HUES6 (cell line): ENCODE results near the gene TRPV6.

Source experiments
- H3K27ac ChIP-seq: 2 replicates; pipeline ENCODE4 v1.7.0; 2013; ENCODE audit warnings: low read depth, mild to moderate bottlenecking, low read length, inconsistent platforms
- H3K27me3 ChIP-seq: 2 replicates; pipeline ENCODE4 v1.6.1; 2013; ENCODE audit warnings: low read length; ENCODE audit not compliant: control insufficient read depth, insufficient read depth
- H3K36me3 ChIP-seq: 2 replicates; pipeline ENCODE4 v1.6.1; 2013; ENCODE audit warnings: low read length; ENCODE audit not compliant: control insufficient read depth, insufficient read depth
- H3K4me1 ChIP-seq: 2 replicates; pipeline ENCODE4 v1.6.1; 2013; ENCODE audit warnings: low read length; ENCODE audit not compliant: control insufficient read depth, insufficient read depth
- H3K4me3 ChIP-seq: 2 replicates; pipeline ENCODE4 v1.5.1; 2013; ENCODE audit warnings: low read depth, low read length
- H3K9ac ChIP-seq: one replicate; pipeline ENCODE4 v1.6.1; 2013; ENCODE audit warnings: mild to moderate bottlenecking, low read length
- H3K9me3 ChIP-seq: 2 replicates; pipeline ENCODE4 v1.6.1; 2013; ENCODE audit warnings: low read depth, low read length; ENCODE audit not compliant: control insufficient read depth, insufficient read depth

The TRPV6 gene

GRCh38 chr7:142908290-142908689 lies 22.7 kb upstream of the TRPV6 start:
- H3K36me3 ChIP-seq, result no peaks in the 10 kb centered on the region
- peaks cover 26% of the 10 kb centered on the region for H3K9me3 ChIP-seq
- H3K27me3 ChIP-seq, result no peaks in the 10 kb centered on the region
- H3K9ac ChIP-seq, result no peak overlapping the region
- H3K27ac ChIP-seq, result no peak overlapping the region
- H3K4me1 ChIP-seq, result no peaks in the 10 kb centered on the region
- H3K4me3 ChIP-seq, result no peak overlapping the region

- Histone ChIP-seq H3K27me3 (no peaks in the 10 kb centered on the region), H3K4me1 (no peaks in the 10 kb centered on the region), H3K36me3 (no peaks in the 10 kb centered on the region), H3K4me3 (no peak overlapping the region), H3K9ac (no peak overlapping the region), H3K9me3 (peaks cover 31% of the 10 kb centered on the region), H3K27ac (no peak overlapping the region)
Measured at GRCh38 chr7:142906643-142907042, 21.1 kb upstream of the TRPV6 start.

- no peak overlapping the region for H3K27ac ChIP-seq
- peaks cover 31% of the 10 kb centered on the region for H3K9me3 ChIP-seq
- H3K4me3 ChIP-seq, result no peak overlapping the region
- no peaks in the 10 kb centered on the region for H3K4me1 ChIP-seq
- H3K9ac ChIP-seq, result no peak overlapping the region
- no peaks in the 10 kb centered on the region for H3K27me3 ChIP-seq
- no peaks in the 10 kb centered on the region for H3K36me3 ChIP-seq
Measured at GRCh38 chr7:142905759-142906158, 20.2 kb upstream of the TRPV6 start.

- H3K4me3 ChIP-seq, result no peak overlapping the region
- peaks cover 31% of the 10 kb centered on the region for H3K9me3 ChIP-seq
- no peaks in the 10 kb centered on the region for H3K27me3 ChIP-seq
- H3K4me1 ChIP-seq, result no peaks in the 10 kb centered on the region
- H3K27ac ChIP-seq, result no peak overlapping the region
- no peaks in the 10 kb centered on the region for H3K36me3 ChIP-seq
- H3K9ac ChIP-seq, result no peak overlapping the region
Measured at GRCh38 chr7:142904128-142904527, 18.6 kb upstream of the TRPV6 start.

- peaks cover 23% of the 10 kb centered on the region for H3K9me3 ChIP-seq
- no peak overlapping the region for H3K27ac ChIP-seq
- no peak overlapping the region for H3K9ac ChIP-seq
- H3K4me1 ChIP-seq, result peaks cover 5% of the 10 kb centered on the region
- H3K4me3 ChIP-seq, result no peak overlapping the region
- no peaks in the 10 kb centered on the region for H3K27me3 ChIP-seq
- no peaks in the 10 kb centered on the region for H3K36me3 ChIP-seq
Measured at GRCh38 chr7:142901426-142902259, 16.1 kb upstream of the TRPV6 start.

- Histone ChIP-seq H3K27ac (no peak overlapping the region), H3K36me3 (no peaks in the 10 kb centered on the region), H3K27me3 (no peaks in the 10 kb centered on the region; the same call in 1 of the 2 replicates), H3K4me3 (no peak overlapping the region), H3K9ac (no peak overlapping the region), H3K4me1 (peaks cover 5% of the 10 kb centered on the region), H3K9me3 (peaks cover 10% of the 10 kb centered on the region)
Measured at GRCh38 chr7:142899661-142900060, 14.1 kb upstream of the TRPV6 start.

GRCh38 chr7:142898377-142899170 lies 13.0 kb upstream of the TRPV6 start:
- H3K27me3 ChIP-seq, result no peaks in the 10 kb centered on the region; the same call in 1 of the 2 replicates
- H3K27ac ChIP-seq, result no peak overlapping the region
- H3K36me3 ChIP-seq, result no peaks in the 10 kb centered on the region
- peaks cover 5% of the 10 kb centered on the region; the same call in 1 of the 2 replicates for H3K9me3 ChIP-seq
- H3K4me1 ChIP-seq, result peaks cover 5% of the 10 kb centered on the region
- H3K4me3 ChIP-seq, result no peak overlapping the region
- no peak overlapping the region for H3K9ac ChIP-seq

- Histone ChIP-seq H3K9ac (no peak overlapping the region), H3K27me3 (peaks cover 5% of the 10 kb centered on the region), H3K27ac (no peak overlapping the region), H3K4me1 (peaks cover 5% of the 10 kb centered on the region), H3K36me3 (no peaks in the 10 kb centered on the region), H3K9me3 (peaks cover 3% of the 10 kb centered on the region; the same call in 1 of the 2 replicates), H3K4me3 (no peak overlapping the region)
Measured at GRCh38 chr7:142897691-142898090, 12.1 kb upstream of the TRPV6 start.

GRCh38 chr7:142896741-142897379 lies 11.3 kb upstream of the TRPV6 start:
- peaks cover 5% of the 10 kb centered on the region for H3K4me1 ChIP-seq
- peaks cover 10% of the 10 kb centered on the region for H3K27me3 ChIP-seq
- no peaks in the 10 kb centered on the region for H3K9me3 ChIP-seq
- H3K9ac ChIP-seq, result no peak overlapping the region
- no peaks in the 10 kb centered on the region for H3K36me3 ChIP-seq
- H3K27ac ChIP-seq, result no peak overlapping the region
- no peak overlapping the region for H3K4me3 ChIP-seq

GRCh38 chr7:142896151-142896550 lies 10.6 kb upstream of the TRPV6 start:
- no peak overlapping the region for H3K27ac ChIP-seq
- no peaks in the 10 kb centered on the region for H3K9me3 ChIP-seq
- peaks cover 5% of the 10 kb centered on the region for H3K4me1 ChIP-seq
- H3K27me3 ChIP-seq, result peaks cover 15% of the 10 kb centered on the region
- H3K4me3 ChIP-seq, result no peak overlapping the region
- H3K9ac ChIP-seq, result no peak overlapping the region
- no peaks in the 10 kb centered on the region for H3K36me3 ChIP-seq
